ENCODE data around the gene MEGF11.

- TF ChIP-seq EZH2 (IDR thresholded peaks at IDR 0.05; ENCODE audit: borderline replicate concordance, low read length) = no peak
- TF ChIP-seq, protein P1, sequence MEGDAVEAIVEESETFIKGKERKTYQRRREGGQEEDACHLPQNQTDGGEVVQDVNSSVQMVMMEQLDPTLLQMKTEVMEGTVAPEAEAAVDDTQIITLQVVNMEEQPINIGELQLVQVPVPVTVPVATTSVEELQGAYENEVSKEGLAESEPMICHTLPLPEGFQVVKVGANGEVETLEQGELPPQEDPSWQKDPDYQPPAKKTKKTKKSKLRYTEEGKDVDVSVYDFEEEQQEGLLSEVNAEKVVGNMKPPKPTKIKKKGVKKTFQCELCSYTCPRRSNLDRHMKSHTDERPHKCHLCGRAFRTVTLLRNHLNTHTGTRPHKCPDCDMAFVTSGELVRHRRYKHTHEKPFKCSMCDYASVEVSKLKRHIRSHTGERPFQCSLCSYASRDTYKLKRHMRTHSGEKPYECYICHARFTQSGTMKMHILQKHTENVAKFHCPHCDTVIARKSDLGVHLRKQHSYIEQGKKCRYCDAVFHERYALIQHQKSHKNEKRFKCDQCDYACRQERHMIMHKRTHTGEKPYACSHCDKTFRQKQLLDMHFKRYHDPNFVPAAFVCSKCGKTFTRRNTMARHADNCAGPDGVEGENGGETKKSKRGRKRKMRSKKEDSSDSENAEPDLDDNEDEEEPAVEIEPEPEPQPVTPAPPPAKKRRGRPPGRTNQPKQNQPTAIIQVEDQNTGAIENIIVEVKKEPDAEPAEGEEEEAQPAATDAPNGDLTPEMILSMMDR (IDR thresholded peaks at IDR 0.05; ENCODE audit: low read length) = no peak
Measured at GRCh38 chr15:66068801-66069200, 184.7 kb downstream of the MEGF11 start.
